Body of pancreas (tissue), 4 donors: Measurements from ENCODE around the gene TMCC2. TPM values are rescaled to one million over a fixed set of nuclear protein-coding genes. Genes with fewer than 3 reads are reported as not detected.

ENCODE experiments used
- ATAC-seq: fragments of 150-250 bp; one replicate; pipeline ENCODE4 v1.9.1; 2016
- DNase-seq, 4 donors: peaks; one replicate each; pipeline ENCODE4 v3.0.0-alpha.2; 2019
- H3K27ac ChIP-seq, 4 donors: fragments of 200-600 bp; sonication (generic); 1 replicate in 3 of 4; 2 replicates in 1 of 4; pipeline versions ENCODE4 v1.5.1 to v1.6.1; 2016 to 2019; ENCODE audit warnings: mild to moderate bottlenecking in 1 of 4, mixed read lengths in 1 of 4, moderate library complexity in 1 of 4
- H3K27me3 ChIP-seq, 2 donors: fragments of 200-600 bp; sonication (generic); one replicate each; pipeline ENCODE4 v1.6.0; 2016; ENCODE audit warnings: mild to moderate bottlenecking in 1 of 2
- H3K36me3 ChIP-seq, 2 donors: fragments of 200-600 bp; sonication (generic); replicated peaks in 1 of 2; 2 replicates each; pipeline ENCODE4 v1.5.1; 2016; ENCODE audit warnings: low read depth in 2 of 2; ENCODE audit not compliant: insufficient read depth in 1 of 2
- H3K4me1 ChIP-seq: fragments of 200-600 bp; sonication (generic); one replicate; pipeline ENCODE4 v1.6.0; 2016
- H3K4me3 ChIP-seq, 2 donors: fragments of 200-600 bp; sonication (generic); 1 replicate in 1 of 2; 2 replicates in 1 of 2; pipeline ENCODE4 v1.5.1; 2016 to 2019
- H3K9me3 ChIP-seq, 3 donors: fragments of 200-600 bp; sonication (generic); 1 replicate in 2 of 3; 2 replicates in 1 of 3; pipeline ENCODE4 v1.5.1; 2016
- CTCF ChIP-seq, 7 experiments: fragments of 450-650 bp in 4 of 7; fragments of 200-600 bp in 3 of 7; sonication (generic) in 3 of 7; IDR thresholded peaks; one replicate each; pipeline ENCODE4 v1.5.1; 2016 to 2019; ENCODE audit warnings: antibody characterized with exemption in 7 of 7
- POLR2A ChIP-seq, 3 donors: fragments of 450-650 bp; IDR thresholded peaks; one replicate each; pipeline ENCODE4 v1.6.1; 2016; ENCODE audit warnings: antibody characterized with exemption in 3 of 3, mild to moderate bottlenecking in 2 of 3
- WGBS, 2 donors: methylation state at CpG; one replicate each; pipeline ENCODE4 v1.1.5; 2017; 5-methylcytosine and 5-hydroxymethylcytosine counted together
- intact Hi-C: fragments of 100-400 bp; cut with DNase I; formaldehyde crosslinking; loops from one replicate; pipeline ENCODE4 v1.15.1; 2023
- total RNA-seq, 2 donors: library from RNA; depleted of rRNA; stranded (reverse); fragments of >200 nt; gene quantifications; one replicate each; pipeline ENCODE4 v1.1.0, GENCODE V29; 2016

TMCC2 gene
- total RNA-seq, 2 donors from 2014 or later, result 1.3 to 1.6 TPM

GRCh38 chr1:205204552-205204951 is 23.2 kb upstream of the TMCC2 start:
- Histone ChIP-seq H3K27ac (no peak overlapping the region), H3K9me3 (no peaks in the 10 kb centered on the region), H3K36me3 (no peaks in the 10 kb centered on the region), H3K4me3 (no peak overlapping the region), H3K27me3 (no peaks in the 10 kb centered on the region), H3K4me1 (no peaks in the 10 kb centered on the region)
- ATAC-seq (no peak), DNase-seq (no peak)
- TF ChIP-seq POLR2A (IDR thresholded peaks at IDR 0.05), result no peak
- TF ChIP-seq CTCF (IDR thresholded peaks at IDR 0.05), result no peak
- intact Hi-C loops, result no loop called here

GRCh38 chr1:205205055-205205454 is 22.7 kb upstream of the TMCC2 start:
- intact Hi-C loops, result no loop called here
- no peak for ATAC-seq
- TF ChIP-seq POLR2A (IDR thresholded peaks at IDR 0.05), result no peak
- TF ChIP-seq CTCF (IDR thresholded peaks at IDR 0.05), result no peak

GRCh38 chr1:205208811-205209210 is 18.9 kb upstream of the TMCC2 start:
- ATAC-seq, result no peak
- Histone ChIP-seq H3K4me1 (peaks cover 12% of the 10 kb centered on the region), H3K27me3 (no peaks in the 10 kb centered on the region), H3K36me3 (no peaks in the 10 kb centered on the region), H3K9me3 (no peaks in the 10 kb centered on the region), H3K4me3 (no peak overlapping the region), H3K27ac (no peak overlapping the region)
- no peak for DNase-seq
- intact Hi-C loops, result no loop called here
- WGBS, 2 donors, result 74 to 79% methylated on average over 3 of the region's 3 CpGs
- TF ChIP-seq POLR2A (IDR thresholded peaks at IDR 0.05) (no peak), CTCF (IDR thresholded peaks at IDR 0.05) (no peak)

More at GRCh38 chr1:205205055-205205454, 22.7 kb upstream of the TMCC2 start:
- no peak overlapping the region for H3K27ac ChIP-seq
- H3K4me3 ChIP-seq, result no peak overlapping the region
- no peaks in the 10 kb centered on the region for H3K9me3 ChIP-seq
- no peaks in the 10 kb centered on the region for H3K36me3 ChIP-seq
- peaks cover 3% of the 10 kb centered on the region for H3K4me1 ChIP-seq
- H3K27me3 ChIP-seq, result no peaks in the 10 kb centered on the region
- DNase-seq, result no peak

- ATAC-seq, result no peak
These were observed 17.0 kb upstream of the TMCC2 start for GRCh38 chr1:205210756-205211168.

More at GRCh38 chr1:205210756-205211168, 17.0 kb upstream of the TMCC2 start:
- Histone ChIP-seq H3K27ac (peak overlapping the region; percentile 80 to 94 (median 88)), H3K4me3 (peak overlapping the region; percentile 88 to 95), H3K27me3 (no peaks in the 10 kb centered on the region), H3K36me3 (no peaks in the 10 kb centered on the region), H3K9me3 (no peaks in the 10 kb centered on the region), H3K4me1 (peaks cover 12% of the 10 kb centered on the region)
- 0% methylated on average over 15 to 27 of the region's 31 CpGs for WGBS, 2 donors
- peak in 2 of 4 donors; percentile 20 to 22 for DNase-seq
- intact Hi-C loops, result no loop called here
- no peak for TF ChIP-seq CTCF (IDR thresholded peaks at IDR 0.05)
- TF ChIP-seq POLR2A (IDR thresholded peaks at IDR 0.05), result no peak
